ENCODE data around the gene ITPR1.

The ITPR1 gene

GRCh38 chr3:4817128-4817527 lies 324.0 kb downstream of the ITPR1 start:
- DNase-seq: no peak

- DNase-seq: no peak
These were observed 325.0 kb downstream of the ITPR1 start for GRCh38 chr3:4818164-4818563.

- no peak for DNase-seq
These were observed 326.0 kb downstream of the ITPR1 start for GRCh38 chr3:4818986-4819693.

GRCh38 chr3:4819746-4820145 lies 326.6 kb downstream of the ITPR1 start:
- no peak for DNase-seq

GRCh38 chr3:4820296-4821121 lies 327.4 kb downstream of the ITPR1 start:
- DNase-seq: no peak

- DNase-seq: no peak
These were observed 328.2 kb downstream of the ITPR1 start for GRCh38 chr3:4821338-4821737.

- DNase-seq: no peak
These were observed 328.8 kb downstream of the ITPR1 start for GRCh38 chr3:4821975-4822374.

- no peak for DNase-seq
These were observed 329.4 kb downstream of the ITPR1 start for GRCh38 chr3:4822568-4822967.

- no peak for DNase-seq
These were observed 330.2 kb downstream of the ITPR1 start for GRCh38 chr3:4823385-4823784.

- peak; percentile 48 for DNase-seq
These were observed 331.1 kb downstream of the ITPR1 start for GRCh38 chr3:4823986-4824925.

- DNase-seq: peak; percentile 91
These were observed 331.8 kb downstream of the ITPR1 start for GRCh38 chr3:4824926-4825325.

GRCh38 chr3:4825436-4826236 lies 332.5 kb downstream of the ITPR1 start:
- DNase-seq: no peak

GRCh38 chr3:4826237-4827100 lies 333.3 kb downstream of the ITPR1 start:
- DNase-seq: no peak

- DNase-seq: no peak
These were observed 334.6 kb downstream of the ITPR1 start for GRCh38 chr3:4827767-4828166.

- DNase-seq: peak; percentile 91
These were observed 335.3 kb downstream of the ITPR1 start for GRCh38 chr3:4828279-4829030.

GRCh38 chr3:4829031-4829394 lies 335.9 kb downstream of the ITPR1 start:
- DNase-seq: no peak

GRCh38 chr3:4830586-4830914 lies 337.4 kb downstream of the ITPR1 start:
- DNase-seq: no peak

- no peak for DNase-seq
These were observed 338.4 kb downstream of the ITPR1 start for GRCh38 chr3:4831580-4831950.

- no peak for DNase-seq
These were observed 340.3 kb downstream of the ITPR1 start for GRCh38 chr3:4833471-4833870.

- no peak for DNase-seq
These were observed 341.3 kb downstream of the ITPR1 start for GRCh38 chr3:4834403-4834866.

All from fibroblast of skin of abdomen (primary cell).